HG03575 (cell line): ENCODE results near the gene MKI67.
A peak's percentile ranks its signal among the peaks of the same experiment; 100 is the strongest.
"Not testable (repeated sequence)": the region's sequence is repeated elsewhere in the genome, so short reads cannot be mapped to it uniquely, and the experiment has no call there.

Experiments used
- ATAC-seq: cut with Tn5 transposase; IDR thresholded peaks from one replicate; pipeline ENCODE4 v1.9.1; 2021; ENCODE audit not compliant: unreplicated experiment, insufficient number of reproducible peaks, low FRiP score; ENCODE audit errors: extremely low read depth

MKI67 gene

GRCh38 chr10:128151031-128151430 is 24.8 kb upstream of the MKI67 start:
- no peak for ATAC-seq

GRCh38 chr10:128150561-128150960 is 24.3 kb upstream of the MKI67 start:
- no peak for ATAC-seq

- ATAC-seq, result no peak
Measured at GRCh38 chr10:128150045-128150493, 23.8 kb upstream of the MKI67 start.

GRCh38 chr10:128149267-128150014 is 23.2 kb upstream of the MKI67 start:
- ATAC-seq, result no peak

- no peak for ATAC-seq
Measured at GRCh38 chr10:128147669-128148068, 21.4 kb upstream of the MKI67 start.

GRCh38 chr10:128147064-128147463 is 20.8 kb upstream of the MKI67 start:
- peak; percentile 57 for ATAC-seq

GRCh38 chr10:128144547-128144946 is 18.3 kb upstream of the MKI67 start:
- no peak for ATAC-seq

GRCh38 chr10:128143531-128143930 is 17.3 kb upstream of the MKI67 start:
- no peak for ATAC-seq

- no peak for ATAC-seq
Measured at GRCh38 chr10:128140425-128140824, 14.2 kb upstream of the MKI67 start.

- ATAC-seq, result not testable (repeated sequence)
Measured at GRCh38 chr10:128138429-128138828, 12.2 kb upstream of the MKI67 start.

- ATAC-seq, result peak; percentile 87
Measured at GRCh38 chr10:128137877-128138276, 11.7 kb upstream of the MKI67 start.

GRCh38 chr10:128130051-128130450 is 3.8 kb upstream of the MKI67 start:
- no peak for ATAC-seq

GRCh38 chr10:128128582-128128981 is 2.4 kb upstream of the MKI67 start:
- no peak for ATAC-seq

- no peak for ATAC-seq
Measured at GRCh38 chr10:128125416-128125943, 743 bp downstream of the MKI67 start.

- no peak for ATAC-seq
Measured at GRCh38 chr10:128124813-128125403, 1.3 kb downstream of the MKI67 start.

GRCh38 chr10:128123846-128124245 is 2.4 kb downstream of the MKI67 start:
- no peak for ATAC-seq

- no peak for ATAC-seq
Measured at GRCh38 chr10:128122931-128123330, 3.3 kb downstream of the MKI67 start.

- no peak for ATAC-seq
Measured at GRCh38 chr10:128121750-128122412, 4.3 kb downstream of the MKI67 start.

GRCh38 chr10:128116851-128117615 is 9.2 kb downstream of the MKI67 start:
- no peak for ATAC-seq
